Esophagus squamous epithelium (tissue), 5 donors: Measurements from ENCODE around the gene VRK1. TPM values are rescaled to one million over a fixed set of nuclear protein-coding genes. Genes with fewer than 3 reads are reported as not detected.

ENCODE experiments used
- DNase-seq: peaks from one replicate; lab custom pipeline; 2025; lab: John Stamatoyannopoulos, UW
- H3K27ac ChIP-seq, 4 donors: fragments of 200-600 bp; sonication (generic); one replicate each; pipeline ENCODE4 v1.5.1; 2016 to 2019; ENCODE audit warnings: mild to moderate bottlenecking in 1 of 4
- H3K27me3 ChIP-seq, 4 donors: fragments of 200-600 bp; sonication (generic); 1 replicate in 3 of 4; 2 replicates in 1 of 4; pipeline versions ENCODE4 v1.5.1 to v1.6.0; 2017 to 2021; ENCODE audit warnings: antibody characterized with exemption in 1 of 4
- H3K36me3 ChIP-seq, 3 donors: fragments of 200-600 bp; sonication (generic); one replicate each; pipeline ENCODE4 v1.5.1; 2016 to 2019
- H3K4me1 ChIP-seq, 3 donors: fragments of 200-600 bp; sonication (generic); one replicate each; pipeline ENCODE4 v1.5.1; 2017 to 2019
- H3K4me3 ChIP-seq, 4 donors: fragments of 200-600 bp; sonication (generic); 1 replicate in 3 of 4; 2 replicates in 1 of 4; pipeline ENCODE4 v1.5.1; 2016 to 2019; ENCODE audit warnings: mild to moderate bottlenecking in 2 of 4, moderate library complexity in 1 of 4
- H3K9me3 ChIP-seq, 3 donors: fragments of 200-600 bp; sonication (generic); one replicate each; pipeline ENCODE4 v1.5.1; 2016 to 2019
- POLR2A ChIP-seq, 4 donors: fragments of 450-650 bp; IDR thresholded peaks; one replicate each; pipeline ENCODE4 v1.6.1; 2017; ENCODE audit warnings: antibody characterized with exemption in 4 of 4, mild to moderate bottlenecking in 4 of 4, moderate library complexity in 3 of 4
- WGBS, 2 donors: methylation state at CpG; one replicate each; pipeline ENCODE4 v1.1.5; 2018; 5-methylcytosine and 5-hydroxymethylcytosine counted together
- intact Hi-C: fragments of 100-400 bp; cut with DNase I; formaldehyde crosslinking; loops from one replicate; pipeline ENCODE4 v1.15.0; 2022
- total RNA-seq, 4 donors: library from RNA; depleted of rRNA; stranded (reverse); fragments of >200 nt; gene quantifications; one replicate each; pipeline ENCODE4 v1.1.0, GENCODE V29; 2016
- TF ChIP-seq, protein P1 (sequence below), 6 experiments: fragments of 450-650 bp in 4 of 6; fragments of 200-600 bp in 2 of 6; sonication (generic) in 2 of 6; IDR thresholded peaks; one replicate each; pipeline ENCODE4 v1.5.1; 2016 to 2019; ENCODE audit warnings: antibody characterized with exemption in 6 of 6, mild to moderate bottlenecking in 4 of 6, moderate library complexity in 4 of 6
- donor health status: DM: yes; HTN: yes; CAD: no.

VRK1 gene
- total RNA-seq, 4 donors from 2014 or later: 14.4 to 32.6 (median 25.3) TPM

DNA sequence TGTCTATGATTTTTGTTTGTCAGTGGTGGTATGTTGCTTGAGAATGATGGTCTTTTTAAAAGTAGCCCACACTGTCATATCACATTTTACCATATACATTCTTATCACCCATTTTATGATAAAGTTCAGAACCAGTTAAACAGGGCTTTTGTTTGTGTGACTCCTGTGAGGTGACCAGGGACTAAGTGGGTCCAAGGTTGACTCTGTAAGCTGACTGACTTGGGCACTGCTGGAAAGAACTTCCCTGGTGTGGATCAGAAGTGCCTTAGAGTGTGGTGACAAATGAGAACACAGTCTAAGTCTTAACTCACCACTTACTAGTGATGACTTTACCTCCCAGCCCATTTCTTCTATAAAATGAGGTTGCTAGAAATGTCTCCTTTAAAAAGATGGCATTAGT, 52.6 kb downstream of the VRK1 start:
- DNase-seq: no peak
- H3K27me3 ChIP-seq: no peaks in the 10 kb centered on the region
- no peak overlapping the region for H3K4me3 ChIP-seq
- intact Hi-C loops: no loop called here
- peaks cover 0 to 30% (median 0%) of the 10 kb centered on the region in 3 donors for H3K36me3 ChIP-seq
- no peak overlapping the region for H3K27ac ChIP-seq
- no peak for TF ChIP-seq POLR2A (IDR thresholded peaks at IDR 0.05)
- TF ChIP-seq, protein P1, sequence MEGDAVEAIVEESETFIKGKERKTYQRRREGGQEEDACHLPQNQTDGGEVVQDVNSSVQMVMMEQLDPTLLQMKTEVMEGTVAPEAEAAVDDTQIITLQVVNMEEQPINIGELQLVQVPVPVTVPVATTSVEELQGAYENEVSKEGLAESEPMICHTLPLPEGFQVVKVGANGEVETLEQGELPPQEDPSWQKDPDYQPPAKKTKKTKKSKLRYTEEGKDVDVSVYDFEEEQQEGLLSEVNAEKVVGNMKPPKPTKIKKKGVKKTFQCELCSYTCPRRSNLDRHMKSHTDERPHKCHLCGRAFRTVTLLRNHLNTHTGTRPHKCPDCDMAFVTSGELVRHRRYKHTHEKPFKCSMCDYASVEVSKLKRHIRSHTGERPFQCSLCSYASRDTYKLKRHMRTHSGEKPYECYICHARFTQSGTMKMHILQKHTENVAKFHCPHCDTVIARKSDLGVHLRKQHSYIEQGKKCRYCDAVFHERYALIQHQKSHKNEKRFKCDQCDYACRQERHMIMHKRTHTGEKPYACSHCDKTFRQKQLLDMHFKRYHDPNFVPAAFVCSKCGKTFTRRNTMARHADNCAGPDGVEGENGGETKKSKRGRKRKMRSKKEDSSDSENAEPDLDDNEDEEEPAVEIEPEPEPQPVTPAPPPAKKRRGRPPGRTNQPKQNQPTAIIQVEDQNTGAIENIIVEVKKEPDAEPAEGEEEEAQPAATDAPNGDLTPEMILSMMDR (IDR thresholded peaks at IDR 0.05): no peak
- no peaks in the 10 kb centered on the region for H3K4me1 ChIP-seq
- no peaks in the 10 kb centered on the region for H3K9me3 ChIP-seq

DNA sequence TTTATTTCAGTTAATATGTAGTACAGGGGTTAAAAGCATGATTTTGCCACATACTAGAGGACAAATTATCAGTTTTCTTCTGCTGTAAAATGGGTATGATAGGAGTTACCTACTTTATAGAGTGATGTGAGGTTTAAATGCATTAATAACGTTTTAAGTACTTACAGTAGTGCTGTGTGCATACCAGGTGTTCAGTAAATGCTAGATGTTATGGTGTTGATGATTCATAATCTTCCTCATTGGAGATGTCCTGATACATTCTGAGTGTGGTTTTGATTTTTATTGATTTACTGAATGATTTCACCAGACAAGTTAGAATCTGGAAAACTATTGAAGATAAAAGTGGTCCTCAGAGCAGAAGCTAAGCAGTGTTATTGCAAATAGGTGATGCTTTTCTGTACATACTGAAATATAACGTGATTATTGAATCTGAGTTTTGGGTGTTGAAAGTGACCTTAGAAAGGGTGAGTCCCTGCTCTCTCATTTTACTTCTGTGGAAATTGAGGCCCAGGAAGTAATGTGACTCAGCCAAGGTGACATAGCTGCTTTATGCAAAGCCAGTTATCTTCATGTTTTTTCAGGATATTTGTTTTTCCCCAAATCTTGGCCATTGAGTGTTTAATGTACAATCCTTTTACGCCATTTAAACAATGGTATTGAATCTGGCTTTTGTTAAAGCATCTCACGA, 54.7 kb downstream of the VRK1 start:
- no peaks in the 10 kb centered on the region for H3K4me1 ChIP-seq
- intact Hi-C loops: no loop called here
- no peaks in the 10 kb centered on the region for H3K9me3 ChIP-seq
- peaks cover 0 to 37% (median 0%) of the 10 kb centered on the region in 3 donors for H3K36me3 ChIP-seq
- H3K27me3 ChIP-seq: no peaks in the 10 kb centered on the region
- H3K27ac ChIP-seq: no peak overlapping the region
- no peak overlapping the region for H3K4me3 ChIP-seq
- DNase-seq: no peak
- TF ChIP-seq, protein P1 (IDR thresholded peaks at IDR 0.05): no peak
- TF ChIP-seq POLR2A (IDR thresholded peaks at IDR 0.05): no peak
- 81 to 88% methylated on average over 4 of the region's 4 CpGs for WGBS, 2 donors

DNA sequence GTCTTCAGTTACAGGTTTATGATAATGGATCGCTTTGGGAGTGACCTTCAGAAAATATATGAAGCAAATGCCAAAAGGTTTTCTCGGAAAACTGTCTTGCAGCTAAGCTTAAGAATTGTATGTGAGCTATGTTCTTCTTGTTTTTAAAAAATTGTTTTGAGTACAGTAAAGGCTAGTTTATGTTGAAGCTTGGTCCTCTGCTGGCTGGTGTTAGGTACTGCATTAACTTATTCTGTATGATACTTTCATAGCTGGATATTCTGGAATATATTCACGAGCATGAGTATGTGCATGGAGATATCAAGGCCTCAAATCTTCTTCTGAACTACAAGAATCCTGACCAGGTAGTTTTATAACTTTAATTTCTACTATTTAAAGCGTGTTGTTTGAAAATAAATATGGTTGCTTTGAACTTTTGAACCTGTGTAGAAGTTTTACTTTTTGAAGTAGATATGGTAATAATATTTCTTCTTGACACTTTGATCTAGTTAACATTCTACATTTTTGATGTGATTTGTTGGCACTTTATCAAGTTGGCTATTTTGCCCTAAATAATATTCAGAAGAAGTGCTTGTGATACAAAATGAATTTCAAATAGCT, 55.7 kb downstream of the VRK1 start:
- intact Hi-C loops: no loop called here
- Histone ChIP-seq H3K9me3 (no peaks in the 10 kb centered on the region), H3K4me1 (no peaks in the 10 kb centered on the region), H3K4me3 (no peak overlapping the region), H3K27me3 (no peaks in the 10 kb centered on the region), H3K27ac (no peak overlapping the region), H3K36me3 (peaks cover 0 to 37% (median 0%) of the 10 kb centered on the region in 3 donors)
- no peak for TF ChIP-seq POLR2A (IDR thresholded peaks at IDR 0.05)
- TF ChIP-seq, protein P1 (IDR thresholded peaks at IDR 0.05): peak; percentile 41 to 78 (median 60)
- no peak for DNase-seq
- 40 to 55% methylated on average over 4 of the region's 4 CpGs for whole genome bisulfite sequencing, 2 donors

DNA sequence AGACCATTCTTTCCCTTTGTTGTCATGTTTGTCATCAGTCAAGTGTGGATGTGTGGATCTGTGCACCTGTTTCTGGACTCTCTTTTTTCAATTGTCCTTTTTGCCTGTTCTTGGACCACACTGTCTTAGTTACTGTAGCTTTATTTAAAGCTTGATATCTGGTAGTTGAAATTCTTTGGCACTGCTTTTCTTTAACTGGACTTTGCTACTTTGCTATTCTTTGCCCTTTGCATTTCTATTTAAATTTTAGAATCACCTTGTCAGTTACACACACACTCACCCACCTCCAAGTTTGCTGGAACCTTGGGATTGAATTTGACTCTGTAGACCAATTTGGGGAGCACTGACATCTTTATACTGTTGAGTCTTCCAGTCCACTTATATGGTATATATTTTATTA, 61.5 kb downstream of the VRK1 start:
- no peaks in the 10 kb centered on the region for H3K9me3 ChIP-seq
- peaks cover 0 to 9% (median 0%) of the 10 kb centered on the region in 3 donors for H3K4me1 ChIP-seq
- peaks cover 0 to 26% (median 0%) of the 10 kb centered on the region in 3 donors for H3K36me3 ChIP-seq
- intact Hi-C loops: no loop called here
- DNase-seq: no peak
- no peak overlapping the region for H3K27ac ChIP-seq
- H3K4me3 ChIP-seq: no peak overlapping the region
- H3K27me3 ChIP-seq: no peaks in the 10 kb centered on the region
- no peak for TF ChIP-seq POLR2A (IDR thresholded peaks at IDR 0.05)
- TF ChIP-seq, protein P1 (IDR thresholded peaks at IDR 0.05): no peak

DNA sequence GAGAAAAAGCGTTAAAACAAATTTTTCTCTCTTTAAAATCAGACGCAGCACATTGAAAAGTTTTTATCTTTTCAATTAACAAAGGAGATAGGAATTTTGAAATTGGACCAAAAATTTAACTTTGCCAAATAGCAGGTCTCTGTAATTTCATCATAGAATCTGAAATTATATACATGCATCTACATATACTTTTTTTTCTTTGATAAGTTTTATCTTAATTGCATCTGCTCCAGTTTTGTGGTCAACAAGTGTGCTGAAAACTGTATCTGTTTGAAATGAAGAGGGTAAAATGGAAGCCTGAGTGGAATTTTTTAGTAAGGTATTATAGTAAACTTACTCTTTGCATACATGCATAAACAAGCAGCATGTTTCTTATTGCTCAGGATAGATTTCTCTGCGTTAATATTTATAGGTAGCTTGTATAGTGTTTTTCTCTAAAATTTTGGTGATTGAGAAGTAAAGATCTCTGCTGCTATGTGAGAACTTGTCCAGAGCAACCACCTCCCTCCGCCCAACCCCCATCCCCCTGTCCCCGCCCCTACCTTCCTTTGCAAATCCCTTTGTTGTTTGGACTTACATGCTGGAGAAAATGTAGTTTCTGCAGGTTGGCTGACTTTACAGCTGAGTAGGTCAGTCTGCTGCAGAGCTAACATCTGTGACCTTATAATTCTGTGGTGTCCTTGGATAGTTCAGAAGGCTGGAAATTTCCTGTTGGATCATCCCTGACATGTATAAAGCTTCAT, 64.6 kb downstream of the VRK1 start:
- Histone ChIP-seq H3K36me3 (peaks cover 0 to 19% (median 0%) of the 10 kb centered on the region in 3 donors), H3K27ac (no peak overlapping the region), H3K4me3 (no peak overlapping the region), H3K4me1 (peaks cover 0 to 9% (median 0%) of the 10 kb centered on the region in 3 donors), H3K9me3 (no peaks in the 10 kb centered on the region), H3K27me3 (no peaks in the 10 kb centered on the region)
- DNase-seq: no peak
- TF ChIP-seq, protein P1 (IDR thresholded peaks at IDR 0.05): no peak
- no peak for TF ChIP-seq POLR2A (IDR thresholded peaks at IDR 0.05)
- intact Hi-C loops: no loop called here
- 84% methylated on average over 5 of the region's 5 CpGs for WGBS, 2 donors
